ENCODE measurements around the gene FTCD. TPM values are rescaled to one million over a fixed set of nuclear protein-coding genes. Genes with fewer than 3 reads are reported as not detected.

The FTCD gene
- total and polyA plus RNA-seq, 4 experiments from 2014 or later, result 1.3 to 1.7 TPM; not detected in 2

GRCh38 chr21:46129846-46130651 is 25.3 kb downstream of the FTCD start:
- no peaks in the 10 kb centered on the region for H3K27me3 ChIP-seq (ENCODE audit: insufficient read depth, low read length)
- H3K27ac Mint-ChIP-seq, result no peak overlapping the region
- CTCF ChIA-PET (ENCODE audit: partially characterized antibody), result no interaction called here

GRCh38 chr21:46128933-46129571 is 26.3 kb downstream of the FTCD start:
- DNase-seq, result peak in 1 of 5 donors; percentile 17
- Mint-ChIP-seq H3K9me3 (no peaks in the 10 kb centered on the region), H3K27me3 (no peaks in the 10 kb centered on the region), H3K4me3 (no peak overlapping the region), H3K36me3 (no peaks in the 10 kb centered on the region), H3K4me1 (peaks cover 0 to 6% (median 0%) of the 10 kb centered on the region in 4 donors), H3K27ac (no peak overlapping the region)
- Histone ChIP-seq H3K36me3 (ENCODE audit: insufficient read depth, low read length) (no peaks in the 10 kb centered on the region), H3K4me1 (ENCODE audit: insufficient read depth, low read length) (no peaks in the 10 kb centered on the region), H3K4me3 (ENCODE audit: low read length in 2 of 2) (no peak overlapping the region), H3K27me3 (ENCODE audit: insufficient read depth, low read length) (no peaks in the 10 kb centered on the region), H3K27ac (ENCODE audit: low read depth, low read length) (no peak overlapping the region), H3K9me3 (ENCODE audit: control insufficient read depth in 1 of 2, low read length in 2 of 2) (no peaks in the 10 kb centered on the region)
- CTCF ChIA-PET (ENCODE audit: partially characterized antibody), result no interaction called here
- intact Hi-C loops (cut with micrococcal nuclease), result no loop called here
- POLR2A ChIA-PET (ENCODE audit: partially characterized antibody), result no interaction called here

More at GRCh38 chr21:46129846-46130651, 25.3 kb downstream of the FTCD start:
- Mint-ChIP-seq H3K36me3 (no peaks in the 10 kb centered on the region), H3K27me3 (peaks cover 0 to under 1% of the 10 kb centered on the region in 2 donors), H3K4me3 (no peak overlapping the region), H3K9me3 (no peaks in the 10 kb centered on the region), H3K4me1 (peaks cover 0 to 6% (median 0%) of the 10 kb centered on the region in 4 donors)
- no peaks in the 10 kb centered on the region for H3K36me3 ChIP-seq (ENCODE audit: insufficient read depth, low read length)
- no peaks in the 10 kb centered on the region for H3K4me1 ChIP-seq (ENCODE audit: insufficient read depth, low read length)
- no peak overlapping the region for H3K27ac ChIP-seq (ENCODE audit: low read depth, low read length)
- POLR2A ChIA-PET (ENCODE audit: partially characterized antibody), result no interaction called here
- intact Hi-C loops (cut with micrococcal nuclease), result no loop called here
- no peaks in the 10 kb centered on the region for H3K9me3 ChIP-seq (ENCODE audit: control insufficient read depth in 1 of 2, low read length in 2 of 2)
- peak in 1 of 5 donors; percentile 3 for DNase-seq
- no peak overlapping the region for H3K4me3 ChIP-seq (ENCODE audit: low read length in 2 of 2)

GRCh38 chr21:46128106-46128932 is 27.1 kb downstream of the FTCD start:
- H3K4me1 ChIP-seq (ENCODE audit: insufficient read depth, low read length), result no peaks in the 10 kb centered on the region

GRCh38 chr21:46127239-46128105 is 27.9 kb downstream of the FTCD start:
- CTCF ChIA-PET (ENCODE audit: partially characterized antibody), result no interaction called here

More at GRCh38 chr21:46128106-46128932, 27.1 kb downstream of the FTCD start:
- no peaks in the 10 kb centered on the region for H3K36me3 ChIP-seq (ENCODE audit: insufficient read depth, low read length)
- H3K27ac ChIP-seq (ENCODE audit: low read depth, low read length), result no peak overlapping the region
- H3K27me3 ChIP-seq (ENCODE audit: insufficient read depth, low read length), result no peaks in the 10 kb centered on the region
- POLR2A ChIA-PET (ENCODE audit: partially characterized antibody), result no interaction called here
- no peaks in the 10 kb centered on the region for H3K27me3 Mint-ChIP-seq
- H3K4me3 Mint-ChIP-seq, result no peak overlapping the region
- H3K27ac Mint-ChIP-seq, result no peak overlapping the region
- no peak overlapping the region for H3K4me3 ChIP-seq (ENCODE audit: low read length in 2 of 2)
- no peaks in the 10 kb centered on the region for H3K9me3 ChIP-seq (ENCODE audit: control insufficient read depth in 1 of 2, low read length in 2 of 2)
- H3K4me1 Mint-ChIP-seq, result peaks cover 0 to 6% (median 0%) of the 10 kb centered on the region in 4 donors
- H3K36me3 Mint-ChIP-seq, result no peaks in the 10 kb centered on the region
- CTCF ChIA-PET (ENCODE audit: partially characterized antibody), result no interaction called here
- DNase-seq, result peak in 1 of 5 donors; percentile 23
- H3K9me3 Mint-ChIP-seq, result no peaks in the 10 kb centered on the region
- intact Hi-C loops (cut with micrococcal nuclease), result no loop called here

GRCh38 chr21:46126309-46127238 is 28.8 kb downstream of the FTCD start:
- no peaks in the 10 kb centered on the region for H3K36me3 Mint-ChIP-seq
- no peak overlapping the region for H3K4me3 ChIP-seq (ENCODE audit: low read length in 2 of 2)
- peaks cover 0 to 6% (median 0%) of the 10 kb centered on the region in 4 donors for H3K4me1 Mint-ChIP-seq
- POLR2A ChIA-PET (ENCODE audit: partially characterized antibody), result no interaction called here
- no peak overlapping the region for H3K4me3 Mint-ChIP-seq
- no peaks in the 10 kb centered on the region for H3K36me3 ChIP-seq (ENCODE audit: insufficient read depth, low read length)
- no peak overlapping the region for H3K27ac Mint-ChIP-seq
- peak in 1 of 5 donors; percentile 27 for DNase-seq
- H3K9me3 ChIP-seq (ENCODE audit: control insufficient read depth in 1 of 2, low read length in 2 of 2), result no peaks in the 10 kb centered on the region
- no peaks in the 10 kb centered on the region for H3K4me1 ChIP-seq (ENCODE audit: insufficient read depth, low read length)
- no peak overlapping the region for H3K27ac ChIP-seq (ENCODE audit: low read depth, low read length)
- intact Hi-C loops (cut with micrococcal nuclease), result no loop called here
- no peaks in the 10 kb centered on the region for H3K9me3 Mint-ChIP-seq
- CTCF ChIA-PET (ENCODE audit: partially characterized antibody), result no interaction called here
- no peaks in the 10 kb centered on the region for H3K27me3 Mint-ChIP-seq
- H3K27me3 ChIP-seq (ENCODE audit: insufficient read depth, low read length), result no peaks in the 10 kb centered on the region

More at GRCh38 chr21:46127239-46128105, 27.9 kb downstream of the FTCD start:
- Mint-ChIP-seq H3K36me3 (no peaks in the 10 kb centered on the region), H3K4me3 (no peak overlapping the region), H3K9me3 (no peaks in the 10 kb centered on the region), H3K27ac (no peak overlapping the region), H3K27me3 (no peaks in the 10 kb centered on the region), H3K4me1 (peaks cover 0 to 6% (median 0%) of the 10 kb centered on the region in 4 donors)
- no peaks in the 10 kb centered on the region for H3K36me3 ChIP-seq (ENCODE audit: insufficient read depth, low read length)
- H3K4me3 ChIP-seq (ENCODE audit: low read length in 2 of 2), result no peak overlapping the region
- POLR2A ChIA-PET (ENCODE audit: partially characterized antibody), result no interaction called here
- no peak overlapping the region for H3K27ac ChIP-seq (ENCODE audit: low read depth, low read length)
- no peaks in the 10 kb centered on the region for H3K4me1 ChIP-seq (ENCODE audit: insufficient read depth, low read length)
- DNase-seq, result peak in 1 of 5 donors; percentile 15
- no peaks in the 10 kb centered on the region for H3K27me3 ChIP-seq (ENCODE audit: insufficient read depth, low read length)
- H3K9me3 ChIP-seq (ENCODE audit: control insufficient read depth in 1 of 2, low read length in 2 of 2), result no peaks in the 10 kb centered on the region
- intact Hi-C loops (cut with micrococcal nuclease), result no loop called here

GRCh38 chr21:46125846-46126301 is 29.5 kb downstream of the FTCD start:
- Mint-ChIP-seq H3K9me3 (no peaks in the 10 kb centered on the region), H3K4me3 (no peak overlapping the region), H3K4me1 (peaks cover 0 to 6% (median 0%) of the 10 kb centered on the region in 4 donors), H3K27me3 (no peaks in the 10 kb centered on the region), H3K27ac (peak overlapping the region in 1 of 7 donors; percentile 42), H3K36me3 (no peaks in the 10 kb centered on the region)
- Histone ChIP-seq H3K36me3 (ENCODE audit: insufficient read depth, low read length) (no peaks in the 10 kb centered on the region), H3K27ac (ENCODE audit: low read depth, low read length) (no peak overlapping the region), H3K4me3 (ENCODE audit: low read length in 2 of 2) (no peak overlapping the region), H3K27me3 (ENCODE audit: insufficient read depth, low read length) (no peaks in the 10 kb centered on the region), H3K9me3 (ENCODE audit: control insufficient read depth in 1 of 2, low read length in 2 of 2) (no peaks in the 10 kb centered on the region), H3K4me1 (ENCODE audit: insufficient read depth, low read length) (no peaks in the 10 kb centered on the region)
- DNase-seq, result peak in 1 of 5 donors; percentile 4
- CTCF ChIA-PET (ENCODE audit: partially characterized antibody), result no interaction called here
- intact Hi-C loops (cut with micrococcal nuclease), result no loop called here
- POLR2A ChIA-PET (ENCODE audit: partially characterized antibody), result no interaction called here
